ENCODE results near the gene STC2.
"Not testable (repeated sequence)": the region's sequence is repeated elsewhere in the genome, so short reads cannot be mapped to it uniquely, and the experiment has no call there.

The STC2 gene

DNA sequence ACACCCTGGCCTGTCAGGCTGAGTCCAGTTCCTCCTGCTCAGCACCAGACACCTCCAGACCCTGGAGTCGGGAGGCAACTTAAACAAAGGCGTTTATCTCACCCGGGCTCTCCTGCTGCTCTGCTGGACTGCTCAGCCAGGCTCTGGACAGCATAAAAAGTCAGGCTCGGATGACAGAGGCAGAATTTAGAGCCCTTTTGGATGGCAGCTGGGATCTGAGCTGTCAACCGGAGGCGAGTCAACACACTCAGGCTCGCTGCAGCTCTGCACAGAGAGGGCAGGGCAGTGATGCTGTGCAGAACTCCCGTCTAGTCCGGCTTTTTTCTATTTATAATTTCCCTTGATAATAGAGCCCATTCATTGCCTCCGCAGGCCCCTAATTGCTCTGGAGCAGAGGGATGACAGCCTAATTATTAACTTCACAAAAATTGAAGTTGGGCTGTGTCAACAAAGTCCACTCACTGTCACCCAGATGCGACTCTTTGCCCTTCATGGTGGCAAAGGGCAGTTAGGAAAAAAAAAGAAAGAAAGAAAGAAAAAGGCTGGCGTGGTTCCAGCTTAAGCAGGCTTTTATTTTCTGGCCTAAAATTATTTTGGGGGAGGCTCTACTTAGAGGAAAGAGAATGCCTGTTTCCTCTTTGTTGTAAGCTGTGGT is 37.6 kb downstream of the STC2 start:
- no peak for DNase-seq (ENCODE audit: low read depth, low spot score)
- Histone ChIP-seq H3K4me1 (ENCODE audit: insufficient read depth, insufficient read length) (peaks cover 7% of the 10 kb centered on the region), H3K36me3 (ENCODE audit: insufficient read depth, insufficient read length, low read length) (no peaks in the 10 kb centered on the region)

DNA sequence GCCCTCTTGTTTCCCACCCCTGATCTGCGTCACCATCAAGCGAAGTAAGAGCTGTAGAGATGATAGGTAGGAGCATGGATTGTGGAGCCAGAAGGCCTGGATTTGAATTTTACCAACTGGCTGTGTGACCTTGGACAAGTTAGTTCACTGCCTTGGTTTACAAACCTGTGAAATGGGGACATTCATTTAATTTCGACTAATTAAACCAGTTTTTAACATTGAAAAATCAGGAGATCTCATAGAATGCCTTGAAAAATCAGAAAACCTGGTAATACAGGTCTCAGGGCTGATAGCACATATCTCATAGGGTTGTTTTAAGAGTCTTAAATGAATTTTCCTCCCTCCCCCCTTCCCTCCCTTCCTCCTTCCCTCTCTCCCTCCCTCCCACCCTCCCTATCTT is 38.8 kb downstream of the STC2 start:
- no peaks in the 10 kb centered on the region for H3K9me3 ChIP-seq (ENCODE audit: insufficient read depth, low read length)
- peaks cover 3% of the 10 kb centered on the region for H3K4me1 ChIP-seq (ENCODE audit: insufficient read depth, insufficient read length)
- DNase-seq (ENCODE audit: low read depth, low spot score): no peak
- H3K4me3 ChIP-seq (ENCODE audit: insufficient read length, low read depth): no peak overlapping the region
- peaks cover 2% of the 10 kb centered on the region for H3K27me3 ChIP-seq (ENCODE audit: insufficient read depth, insufficient read length)
- TF ChIP-seq SUZ12 (IDR thresholded peaks at IDR 0.05; ENCODE audit: extremely low read depth, insufficient read depth, insufficient read length) (no peak), YY1 (IDR thresholded peaks at IDR 0.05; ENCODE audit: insufficient read depth, insufficient read length) (no peak), ZNF274 (IDR thresholded peaks at IDR 0.05; ENCODE audit: low read depth, low read length) (no peak)
- H3K9ac ChIP-seq (ENCODE audit: insufficient read length, low read depth): no peak overlapping the region
- H3K36me3 ChIP-seq (ENCODE audit: insufficient read depth, insufficient read length, low read length): no peaks in the 10 kb centered on the region

More for the DNA sequence above, 37.6 kb downstream of the STC2 start:
- no peak overlapping the region for H3K4me3 ChIP-seq (ENCODE audit: insufficient read length, low read depth)
- H3K9me3 ChIP-seq (ENCODE audit: insufficient read depth, low read length): no peaks in the 10 kb centered on the region
- H3K9ac ChIP-seq (ENCODE audit: insufficient read length, low read depth): no peak overlapping the region
- no peak for TF ChIP-seq SUZ12 (IDR thresholded peaks at IDR 0.05; ENCODE audit: extremely low read depth, insufficient read depth, insufficient read length)
- no peak for TF ChIP-seq ZNF274 (IDR thresholded peaks at IDR 0.05; ENCODE audit: low read depth, low read length)
- TF ChIP-seq YY1 (IDR thresholded peaks at IDR 0.05; ENCODE audit: insufficient read depth, insufficient read length): no peak
- peaks cover 10% of the 10 kb centered on the region for H3K27me3 ChIP-seq (ENCODE audit: insufficient read depth, insufficient read length)

DNA sequence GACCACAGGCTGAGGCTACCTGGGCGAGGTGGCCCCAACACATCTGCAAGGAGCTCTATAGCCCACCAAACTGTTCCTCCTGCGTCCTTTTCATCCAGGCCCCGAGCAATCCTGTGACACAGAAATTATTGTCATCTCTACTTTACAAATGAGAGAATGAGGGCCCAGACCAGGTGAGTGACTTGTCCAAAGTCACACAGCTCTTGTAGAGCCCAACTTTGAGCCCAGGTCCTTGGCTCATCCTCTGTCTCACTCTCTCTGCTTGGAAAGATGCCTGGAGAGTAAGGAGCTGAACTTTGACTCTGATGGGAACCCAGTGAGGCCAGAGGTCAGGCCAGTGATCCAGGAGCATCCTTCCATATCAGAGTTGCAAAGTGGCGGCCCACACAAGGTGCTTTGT is 39.6 kb downstream of the STC2 start:
- H3K9ac ChIP-seq (ENCODE audit: insufficient read length, low read depth): no peak overlapping the region
- no peak overlapping the region for H3K4me3 ChIP-seq (ENCODE audit: insufficient read length, low read depth)
- peaks cover 5% of the 10 kb centered on the region for H3K4me1 ChIP-seq (ENCODE audit: insufficient read depth, insufficient read length)
- DNase-seq (ENCODE audit: low read depth, low spot score): no peak
- no peaks in the 10 kb centered on the region for H3K9me3 ChIP-seq (ENCODE audit: insufficient read depth, low read length)
- no peaks in the 10 kb centered on the region for H3K36me3 ChIP-seq (ENCODE audit: insufficient read depth, insufficient read length, low read length)
- peaks cover 7% of the 10 kb centered on the region for H3K27me3 ChIP-seq (ENCODE audit: insufficient read depth, insufficient read length)
- no peak for TF ChIP-seq YY1 (IDR thresholded peaks at IDR 0.05; ENCODE audit: insufficient read depth, insufficient read length)
- no peak for TF ChIP-seq SUZ12 (IDR thresholded peaks at IDR 0.05; ENCODE audit: extremely low read depth, insufficient read depth, insufficient read length)
- TF ChIP-seq ZNF274 (IDR thresholded peaks at IDR 0.05; ENCODE audit: low read depth, low read length): no peak

DNA sequence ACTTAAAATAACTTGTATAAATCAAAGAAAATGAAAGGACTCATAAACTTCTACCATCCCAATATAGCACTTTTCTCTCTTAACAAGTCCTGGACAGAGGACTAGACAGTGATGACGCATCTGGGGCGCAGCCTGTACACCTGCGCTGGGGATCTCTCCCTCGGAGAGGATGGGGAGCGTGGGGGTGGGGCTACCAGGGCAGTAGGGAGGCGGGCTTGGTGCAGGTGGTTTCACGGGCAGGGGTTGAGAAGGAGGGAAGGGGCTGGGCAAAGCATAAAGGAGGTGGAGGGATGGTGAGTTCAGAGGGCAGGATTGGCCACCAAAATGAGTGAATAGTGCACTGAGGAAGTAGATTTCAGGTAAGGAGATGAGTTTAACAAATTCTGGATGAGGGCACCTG is 41.1 kb downstream of the STC2 start:
- Histone ChIP-seq H3K27me3 (ENCODE audit: insufficient read depth, insufficient read length) (peaks cover 19% of the 10 kb centered on the region), H3K9ac (ENCODE audit: insufficient read length, low read depth) (no peak overlapping the region), H3K36me3 (ENCODE audit: insufficient read depth, insufficient read length, low read length) (no peaks in the 10 kb centered on the region), H3K4me3 (ENCODE audit: insufficient read length, low read depth) (no peak overlapping the region), H3K4me1 (ENCODE audit: insufficient read depth, insufficient read length) (peaks cover 5% of the 10 kb centered on the region), H3K9me3 (ENCODE audit: insufficient read depth, low read length) (no peaks in the 10 kb centered on the region)
- DNase-seq (ENCODE audit: low read depth, low spot score): no peak
- no peak for TF ChIP-seq YY1 (IDR thresholded peaks at IDR 0.05; ENCODE audit: insufficient read depth, insufficient read length)
- no peak for TF ChIP-seq ZNF274 (IDR thresholded peaks at IDR 0.05; ENCODE audit: low read depth, low read length)
- no peak for TF ChIP-seq SUZ12 (IDR thresholded peaks at IDR 0.05; ENCODE audit: extremely low read depth, insufficient read depth, insufficient read length)

DNA sequence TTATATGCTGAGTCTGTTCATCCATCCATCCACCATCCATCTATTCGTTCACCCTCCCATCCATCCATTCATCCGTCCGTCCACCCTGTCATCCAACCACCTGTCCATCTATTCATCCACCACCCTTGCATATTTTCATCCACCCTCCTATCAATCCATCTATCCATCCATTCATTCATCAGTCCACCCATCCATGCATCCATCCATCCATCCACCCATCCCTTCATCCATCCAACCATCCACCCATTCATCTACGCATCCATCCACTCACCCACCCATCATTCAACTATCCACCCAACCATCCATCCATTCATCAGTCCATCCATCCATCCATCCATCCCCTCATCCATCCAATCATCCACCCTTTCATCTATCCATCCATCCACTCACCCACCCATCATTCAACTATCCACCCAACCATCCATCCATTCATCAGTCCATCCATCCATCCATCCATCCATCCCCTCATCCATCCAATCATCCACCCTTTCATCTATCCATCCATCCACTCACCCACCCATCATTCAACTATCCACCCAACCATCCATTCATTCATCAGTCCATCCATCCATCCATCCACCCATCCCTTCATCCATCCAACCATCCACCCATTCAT is 43.8 kb downstream of the STC2 start:
- not testable (repeated sequence) for H3K4me3 ChIP-seq (ENCODE audit: insufficient read length, low read depth)

DNA sequence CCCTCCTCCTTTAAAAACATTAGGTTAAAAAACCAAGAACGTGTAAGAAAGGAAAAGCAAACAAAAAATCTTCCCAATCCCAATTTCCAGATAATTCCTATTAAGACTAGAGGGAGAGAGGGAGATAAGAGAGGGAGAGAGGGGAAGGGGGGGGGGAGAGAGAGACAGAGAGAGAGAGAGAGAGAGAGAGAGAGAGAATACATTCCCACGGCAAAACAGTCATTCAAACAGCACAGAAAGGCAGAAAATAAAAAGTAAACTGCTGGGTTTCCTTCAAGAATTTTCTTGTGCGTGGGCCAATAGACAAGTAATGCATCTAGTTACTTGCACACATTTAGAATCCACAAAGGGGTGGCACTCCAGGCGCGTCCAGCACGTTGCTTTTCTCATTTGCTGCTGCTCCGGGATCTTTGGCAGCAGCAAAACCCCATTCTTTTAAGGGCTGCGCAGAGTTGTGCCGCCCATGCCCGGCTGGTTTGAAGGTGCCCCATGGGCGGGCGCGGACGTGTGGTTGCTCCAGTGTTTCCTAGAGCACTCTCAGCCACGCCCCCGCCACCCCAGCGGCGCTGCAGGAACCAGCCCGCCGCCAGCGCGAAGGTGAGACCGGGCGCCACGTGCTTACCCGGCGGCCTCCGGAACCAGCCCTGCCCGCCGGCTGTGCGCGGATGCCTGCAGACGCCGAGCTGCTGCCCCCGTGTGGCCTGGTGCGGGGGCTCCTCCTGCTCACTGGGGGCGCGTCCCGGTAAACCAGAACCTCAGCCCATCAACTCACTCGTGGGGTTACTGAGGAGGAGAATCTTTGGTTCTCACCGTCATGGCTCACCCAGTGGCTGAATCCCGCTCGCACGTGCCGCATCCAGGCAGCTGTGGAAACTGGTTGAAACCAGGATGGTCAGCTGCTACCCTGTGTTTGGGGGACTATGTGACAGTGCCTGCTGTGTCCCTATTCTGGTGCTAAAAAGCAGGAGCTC is 44.6 kb downstream of the STC2 start:
- Histone ChIP-seq H3K27me3 (ENCODE audit: insufficient read depth, insufficient read length) (peaks cover 19% of the 10 kb centered on the region), H3K9me3 (ENCODE audit: insufficient read depth, low read length) (no peaks in the 10 kb centered on the region), H3K36me3 (ENCODE audit: insufficient read depth, insufficient read length, low read length) (no peaks in the 10 kb centered on the region), H3K4me1 (ENCODE audit: insufficient read depth, insufficient read length) (peaks cover 2% of the 10 kb centered on the region), H3K4me3 (ENCODE audit: insufficient read length, low read depth) (no peak overlapping the region), H3K9ac (ENCODE audit: insufficient read length, low read depth) (peak overlapping the region; percentile 21)
- DNase-seq (ENCODE audit: low read depth, low spot score): no peak
- TF ChIP-seq SUZ12 (IDR thresholded peaks at IDR 0.05; ENCODE audit: extremely low read depth, insufficient read depth, insufficient read length): no peak
- TF ChIP-seq YY1 (IDR thresholded peaks at IDR 0.05; ENCODE audit: insufficient read depth, insufficient read length): no peak
- TF ChIP-seq ZNF274 (IDR thresholded peaks at IDR 0.05; ENCODE audit: low read depth, low read length): no peak

More for the DNA sequence above, 43.8 kb downstream of the STC2 start:
- not testable (repeated sequence) for H3K9me3 ChIP-seq (ENCODE audit: insufficient read depth, low read length); H3K4me1 ChIP-seq (ENCODE audit: insufficient read depth, insufficient read length); H3K36me3 ChIP-seq (ENCODE audit: insufficient read depth, insufficient read length, low read length); DNase-seq (ENCODE audit: low read depth, low spot score); H3K9ac ChIP-seq (ENCODE audit: insufficient read length, low read depth)
- H3K27me3 ChIP-seq (ENCODE audit: insufficient read depth, insufficient read length): peaks cover 19% of the 10 kb centered on the region

DNA sequence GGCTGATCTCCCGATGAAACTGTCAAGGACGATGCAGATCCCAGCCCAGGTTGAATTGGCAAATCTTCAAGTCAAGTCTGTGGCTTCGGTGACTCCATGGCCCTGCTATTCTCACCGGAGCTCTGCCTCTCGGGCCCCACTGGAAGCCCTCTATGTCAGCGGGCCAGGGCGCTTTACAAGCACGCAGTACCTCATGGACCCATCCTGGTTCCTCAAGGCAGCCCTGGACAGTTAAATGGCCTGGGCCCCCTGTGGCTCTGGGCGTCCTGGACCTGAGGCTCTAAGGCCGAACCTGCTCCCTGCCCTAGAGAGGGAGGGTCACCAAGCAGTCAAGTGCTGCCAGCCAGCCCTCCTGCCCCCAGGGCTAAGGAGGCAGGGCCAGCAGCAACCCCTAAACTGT is 45.3 kb downstream of the STC2 start:
- peaks cover 2% of the 10 kb centered on the region for H3K4me1 ChIP-seq (ENCODE audit: insufficient read depth, insufficient read length)
- no peak overlapping the region for H3K9ac ChIP-seq (ENCODE audit: insufficient read length, low read depth)
- no peak overlapping the region for H3K4me3 ChIP-seq (ENCODE audit: insufficient read length, low read depth)
- H3K36me3 ChIP-seq (ENCODE audit: insufficient read depth, insufficient read length, low read length): no peaks in the 10 kb centered on the region
- H3K27me3 ChIP-seq (ENCODE audit: insufficient read depth, insufficient read length): peaks cover 19% of the 10 kb centered on the region
- DNase-seq (ENCODE audit: low read depth, low spot score): no peak
- H3K9me3 ChIP-seq (ENCODE audit: insufficient read depth, low read length): no peaks in the 10 kb centered on the region
- TF ChIP-seq ZNF274 (IDR thresholded peaks at IDR 0.05; ENCODE audit: low read depth, low read length): no peak
- TF ChIP-seq SUZ12 (IDR thresholded peaks at IDR 0.05; ENCODE audit: extremely low read depth, insufficient read depth, insufficient read length): no peak
- TF ChIP-seq YY1 (IDR thresholded peaks at IDR 0.05; ENCODE audit: insufficient read depth, insufficient read length): no peak
